K562 (cell line): Measurements from ENCODE around the gene PDE9A. TPM values are rescaled to one million over a fixed set of nuclear protein-coding genes. Genes with fewer than 3 reads are reported as not detected.

Experiments used
- ATAC-seq: fragments of 200-7000 bp; cut with Tn5 transposase; 3 replicates; pipeline ENCODE4 v1.9.1; 2020; ENCODE audit warnings: moderate library complexity
- BruUV-seq: library from RNA; stranded (reverse); fragments of 400-500 nt; replicated peaks from 2 replicates; lab custom pipeline; 2021; lab: Mats Ljungman, UMichigan
- CTCF ChIA-PET: fragments of 300-600 bp; formaldehyde crosslinking; extraction: SDS; loops from one replicate; lab custom pipeline; 2021; ENCODE audit warnings: low intra/inter-chr PET ratio; lab: Yijun Ruan, JAX
- POLR2A ChIA-PET: fragments of 300-600, 350-650 bp; sonication (Branson Sonifier 250); formaldehyde crosslinking; extraction: SDS; loops from one replicate; lab custom pipeline; 2021; ENCODE audit warnings: antibody characterized with exemption, inconsistent platforms; lab: Yijun Ruan, JAX
- DNase-seq, 4 experiments: peaks; one replicate each; pipeline versions ENCODE4 v3.0.0 to v3.0.0-alpha.2; 2011 to 2018; ENCODE audit warnings: low spot score in 3 of 4, mixed read lengths in 3 of 4; ENCODE audit errors: extremely low read depth in 1 of 4
- FAIRE-seq: peaks from 2 replicates; lab custom pipeline; 2011; peaks lifted over from hg19 to GRCh38; lab: Jason Lieb, UNC
- H2AFZ ChIP-seq: 2 replicates; pipeline ENCODE4 v1.6.0; 2011; ENCODE audit warnings: low read depth, low read length, control low read depth, inconsistent platforms
- H3K27ac ChIP-seq: fragments of 200-600 bp; 3 replicates; pipeline ENCODE4 v1.8.0; 2011; ENCODE audit warnings: low read depth, mild to moderate bottlenecking, control low read depth, inconsistent platforms, low read length, moderate library complexity, mixed read lengths; ENCODE audit errors: extremely low read depth
- H3K27me3 ChIP-seq, 2 experiments: fragments of 300-600 bp in 1 of 2; 2 replicates in 1 of 2; 3 replicates in 1 of 2; pipeline versions ENCODE4 v1.6.0 to v1.8.0; 2011; ENCODE audit warnings: inconsistent platforms in 2 of 2, low read length in 2 of 2, mild to moderate bottlenecking in 1 of 2, mixed read lengths in 1 of 2, moderate library complexity in 1 of 2; ENCODE audit not compliant: control insufficient read depth in 2 of 2, insufficient read depth in 2 of 2
- H3K36me3 ChIP-seq: fragments of 300-600 bp; 3 replicates; pipeline ENCODE4 v1.8.0; 2011; ENCODE audit warnings: mild to moderate bottlenecking, low read length, inconsistent platforms; ENCODE audit not compliant: control insufficient read depth, insufficient read depth
- H3K4me1 ChIP-seq, 2 experiments: fragments of 200-600 bp in 1 of 2; replicated peaks in 1 of 2; 2 replicates in 1 of 2; 3 replicates in 1 of 2; pipeline versions ENCODE4 v1.5.1 to v1.8.0; 2011; ENCODE audit warnings: inconsistent platforms in 2 of 2, low read length in 2 of 2, mild to moderate bottlenecking in 1 of 2, mixed read lengths in 1 of 2, moderate library complexity in 1 of 2; ENCODE audit not compliant: control insufficient read depth in 2 of 2, insufficient read depth in 2 of 2
- H3K4me2 ChIP-seq: 2 replicates; pipeline ENCODE4 v1.6.1; 2011; ENCODE audit warnings: low read length, control low read depth, inconsistent platforms, mixed read lengths; ENCODE audit not compliant: insufficient read depth
- H3K4me3 ChIP-seq: fragments of 200-600 bp; sonication (generic), shearing (Covaris generic); 2 replicates; pipeline ENCODE4 v1.5.1; 2016; ENCODE audit warnings: control low read depth, inconsistent platforms
- H3K79me2 ChIP-seq: fragments of 200-600 bp; 3 replicates; pipeline ENCODE4 v1.8.0; 2011; ENCODE audit warnings: low read length, inconsistent platforms; ENCODE audit not compliant: control insufficient read depth, insufficient read depth
- H3K9ac ChIP-seq, 2 experiments: 2 replicates each; pipeline versions ENCODE4 v1.6.0 to v1.6.1; 2011; ENCODE audit warnings: low read depth in 2 of 2, low read length in 2 of 2, control low read depth in 1 of 2, inconsistent platforms in 1 of 2, mild to moderate bottlenecking in 1 of 2, mixed read lengths in 1 of 2; ENCODE audit not compliant: insufficient read depth in 1 of 2
- H3K9me1 ChIP-seq: one replicate; pipeline ENCODE4 v1.6.0; 2011; ENCODE audit warnings: inconsistent platforms, mild to moderate bottlenecking, low read length, moderate library complexity; ENCODE audit not compliant: control insufficient read depth, insufficient read depth
- H3K9me3 ChIP-seq: replicated peaks from 2 replicates; pipeline ENCODE4 v1.5.1; 2011; ENCODE audit warnings: low read depth, low read length, inconsistent platforms; ENCODE audit not compliant: control insufficient read depth, insufficient read depth
- H4K20me1 ChIP-seq: replicated peaks from 2 replicates; pipeline ENCODE4 v1.6.1; 2011; ENCODE audit warnings: low read length, inconsistent platforms, mixed read lengths; ENCODE audit not compliant: control insufficient read depth, insufficient read depth
- CBFA2T3 ChIP-seq: fragments of 450-650 bp; IDR thresholded peaks from 2 replicates; pipeline ENCODE4 v1.6.1; 2017
- CHD2 ChIP-seq: IDR thresholded peaks from 2 replicates; pipeline ENCODE4 v1.6.1; 2011; ENCODE audit warnings: low read depth, low read length
- L3MBTL2 ChIP-seq: fragments of 450-650 bp; IDR thresholded peaks from 2 replicates; pipeline ENCODE4 v1.6.1; 2016; ENCODE audit warnings: mild to moderate bottlenecking, moderate library complexity
- MGA ChIP-seq: fragments of 450-650 bp; IDR thresholded peaks from 2 replicates; pipeline ENCODE4 v1.6.1; 2016; ENCODE audit warnings: mild to moderate bottlenecking, moderate library complexity
- MYC ChIP-seq, 2 experiments: fragments of 250-450 bp in 1 of 2; sonication (Bioruptor Pico) in 1 of 2; IDR thresholded peaks; 2 replicates each; pipeline versions ENCODE4 v1.5.1 to v1.6.1; 2012 to 2021; ENCODE audit warnings: low read depth in 2 of 2, borderline replicate concordance in 1 of 2, improper control_type of control experiment in 1 of 2, low read length in 1 of 2, mild to moderate bottlenecking in 1 of 2, moderate library complexity in 1 of 2
- TCF3 ChIP-seq: sonication (generic); formaldehyde crosslinking; IDR thresholded peaks from 2 replicates; pipeline ENCODE4 v1.4.0; 2020; ENCODE audit warnings: mild to moderate bottlenecking, missing genetic modification reagents
- TOE1 ChIP-seq, 2 experiments: fragments of 450-650 bp in 1 of 2; sonication (generic) in 1 of 2; formaldehyde crosslinking in 1 of 2; IDR thresholded peaks; 2 replicates each; pipeline versions ENCODE4 v1.7.1 to v1.8.0; 2016 to 2022; ENCODE audit warnings: borderline replicate concordance in 2 of 2, mild to moderate bottlenecking in 2 of 2, antibody characterized with exemption in 1 of 2, inconsistent platforms in 1 of 2, low read depth in 1 of 2, missing genetic modification reagents in 1 of 2, moderate library complexity in 1 of 2
- USF1 ChIP-seq: sonication (generic); formaldehyde crosslinking; IDR thresholded peaks from 2 replicates; pipeline ENCODE4 v1.9.0; 2022; ENCODE audit warnings: mild to moderate bottlenecking, missing genetic modification reagents
- WGBS: fragments of 100-300 bp; shearing (Covaris generic); methylation state at CpG from one replicate; pipeline ENCODE4 v1.1.6; 2016; ENCODE audit warnings: low coverage, mixed read lengths; ENCODE audit not compliant: insufficient coverage; ENCODE audit errors: missing lambda C conversion rate; 5-methylcytosine and 5-hydroxymethylcytosine counted together
- in situ Hi-C: fragments of 300-500 bp; cut with MboI; formaldehyde crosslinking; loops from 4 replicates; pipeline ENCODE4 v1.15.0; 2018; ENCODE audit warnings: inconsistent platforms, mixed read lengths
- intact Hi-C: fragments of 100-400 bp; cut with micrococcal nuclease; formaldehyde crosslinking; loops from 2 replicates; pipeline ENCODE4 v1.14.2; 2022
- polyA plus RNA-seq, 8 experiments: library from polyadenylated mRNA; depleted of rRNA in 4 of 8; stranded (reverse) in 5 of 8; unstranded in 3 of 8; fragments of >200 nt; fragmentation: Nextera tagmentation in 2 of 8; fragmentation: Illumina TruSeq in 1 of 8; extraction: Ambion mirVana in 2 of 8; extraction: Trizol in 1 of 8; gene quantifications; 2 replicates each; pipeline versions ENCODE4 v1.2.1 to v1.2.3, GENCODE V29; 2011 to 2014; ENCODE audit warnings: inconsistent platforms in 1 of 8, missing spikeins in 1 of 8
- total RNA-seq, 7 experiments: library from RNA; depleted of rRNA in 6 of 7; stranded (reverse); fragments of >200 nt in 6 of 7; fragmentation: Illumina TruSeq in 2 of 7; extraction: Trizol in 2 of 7; gene quantifications; 2 replicates each; pipeline versions ENCODE4 v1.2.1 to v1.2.3, GENCODE V29; 2011 to 2021; ENCODE audit warnings: low replicate concordance in 1 of 7

PDE9A gene
- total and polyA plus RNA-seq, 9 of the 15 experiments (the other 6 are each of a cell fraction or from before 2014, with no cell fraction given): 0.07 to 0.27 TPM; not detected in 7

- WGBS: 3% methylated on average over 14 of the region's 14 CpGs
- Histone ChIP-seq H3K9ac (no peak overlapping the region), H3K27me3 (peaks cover 66 to 84% of the 10 kb centered on the region in 2 experiments), H3K9me1 (no peaks in the 10 kb centered on the region), H2AFZ (peak overlapping the region; percentile 36; the same call in 1 of the 2 replicates), H3K36me3 (no peaks in the 10 kb centered on the region), H3K79me2 (no peaks in the 10 kb centered on the region), H3K27ac (no peak overlapping the region), H3K9me3 (no peaks in the 10 kb centered on the region), H3K4me3 (no peak overlapping the region), H3K4me1 (peaks cover 0 to 21% of the 10 kb centered on the region in 2 experiments; a peak in 3 of 5 replicates), H4K20me1 (peaks cover 14% of the 10 kb centered on the region; the same call in 1 of the 2 replicates), H3K4me2 (no peak overlapping the region; the same call in 1 of the 2 replicates)
- POLR2A ChIA-PET: interaction anchor here (0.7 to 1.6 kb wide), 3 partner anchors 16 to 18 kb away, joined by 3 read pairs; no protein-coding TSS in a partner anchor
- ATAC-seq (peak; percentile 57), FAIRE-seq (no peak), DNase-seq (peak in 1 of 4 experiments; percentile 31)
- intact Hi-C loops: no loop called here
- no TSS peak for BruUV-seq
- CTCF ChIA-PET: no interaction called here
- in situ Hi-C loops: no loop called here
- TF ChIP-seq CBFA2T3 (peak; percentile 19), TCF3 (CRISPR knock-in tag) (peak; percentile 35; the same call in 1 of the 2 replicates), MYC (IDR thresholded peaks at IDR 0.05; ENCODE audit: low read depth, low read length) (0 out of 2 replicates have a peak, but pooled peaks have one; percentile 15), MYC (CRISPR knock-in tag; IDR thresholded peaks at IDR 0.05; ENCODE audit: borderline replicate concordance, low read depth) (peak; percentile 22; the same call in 1 of the 2 replicates), L3MBTL2 (peak; percentile 57; the same call in 1 of the 2 replicates), TOE1 (IDR thresholded peaks at IDR 0.05; ENCODE audit: borderline replicate concordance) (no peak), TOE1 (CRISPR knock-in tag; IDR thresholded peaks at IDR 0.05; ENCODE audit: borderline replicate concordance, low read depth) (no peak), CHD2 (peak; percentile 89), USF1 (CRISPR knock-in tag) (peak; percentile 32; the same call in 1 of the 2 replicates), MGA (peak; percentile 55; the same call in 1 of the 2 replicates)
Observed at GRCh38 chr21:42754270-42754933, 101.0 kb downstream of the PDE9A start.
